Kidney glomerular epithelial cell (primary cell): ENCODE measurements around the gene BAG3.
"Not testable (repeated sequence)": the region's sequence is repeated elsewhere in the genome, so short reads cannot be mapped to it uniquely, and the experiment has no call there.

ENCODE experiments used
- DNase-seq: peaks from one replicate; lab custom pipeline; 2025; lab: John Stamatoyannopoulos, UW

Gene BAG3

GRCh38 chr10:119640875-119641526 lies 10.2 kb upstream of the BAG3 start:
- DNase-seq = no peak

- DNase-seq = no peak
These were observed 8.5 kb upstream of the BAG3 start for GRCh38 chr10:119642556-119643111.

DNA sequence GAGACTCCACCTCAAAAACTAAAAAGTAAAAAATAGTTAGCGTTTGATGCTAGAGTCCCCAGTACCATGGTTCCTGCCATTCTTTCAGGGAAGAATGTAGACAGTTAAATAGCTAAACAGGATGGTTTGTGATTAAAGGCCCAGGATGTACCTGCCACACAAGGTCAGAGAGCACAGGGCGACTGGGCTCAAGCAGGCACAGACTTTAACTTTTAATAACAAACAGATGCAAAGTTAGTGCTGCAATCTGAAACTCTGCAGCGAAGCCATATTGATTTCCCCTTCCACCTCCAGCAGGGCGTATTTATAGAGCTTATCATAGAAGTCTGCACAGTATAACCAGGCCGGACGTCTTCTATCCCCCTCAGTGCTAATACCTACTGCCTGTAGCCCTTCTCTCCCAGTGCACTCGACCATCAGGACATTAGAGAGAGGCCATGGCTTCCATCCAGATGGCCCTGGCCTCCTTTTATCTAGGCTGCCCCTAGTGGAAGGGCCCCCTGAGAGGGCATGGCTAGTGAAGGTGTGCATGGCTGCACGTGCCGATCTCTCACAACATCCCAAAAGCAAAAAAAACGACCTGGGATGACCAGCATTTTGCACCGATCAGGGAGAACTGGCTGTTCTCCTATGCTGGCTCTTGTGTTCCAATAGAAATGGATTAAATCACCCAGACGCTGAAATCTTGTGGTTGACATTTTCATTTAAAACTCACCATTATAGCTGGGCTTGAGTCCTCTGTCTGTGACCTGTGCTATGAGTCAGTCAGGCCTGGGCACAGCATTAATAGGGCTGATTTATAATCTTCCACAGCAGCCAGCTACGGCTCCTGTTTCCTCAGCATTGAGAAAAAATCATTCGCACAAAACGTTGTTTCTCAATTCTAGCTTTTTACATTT lies 7.6 kb upstream of the BAG3 start:
- DNase-seq = no peak

DNA sequence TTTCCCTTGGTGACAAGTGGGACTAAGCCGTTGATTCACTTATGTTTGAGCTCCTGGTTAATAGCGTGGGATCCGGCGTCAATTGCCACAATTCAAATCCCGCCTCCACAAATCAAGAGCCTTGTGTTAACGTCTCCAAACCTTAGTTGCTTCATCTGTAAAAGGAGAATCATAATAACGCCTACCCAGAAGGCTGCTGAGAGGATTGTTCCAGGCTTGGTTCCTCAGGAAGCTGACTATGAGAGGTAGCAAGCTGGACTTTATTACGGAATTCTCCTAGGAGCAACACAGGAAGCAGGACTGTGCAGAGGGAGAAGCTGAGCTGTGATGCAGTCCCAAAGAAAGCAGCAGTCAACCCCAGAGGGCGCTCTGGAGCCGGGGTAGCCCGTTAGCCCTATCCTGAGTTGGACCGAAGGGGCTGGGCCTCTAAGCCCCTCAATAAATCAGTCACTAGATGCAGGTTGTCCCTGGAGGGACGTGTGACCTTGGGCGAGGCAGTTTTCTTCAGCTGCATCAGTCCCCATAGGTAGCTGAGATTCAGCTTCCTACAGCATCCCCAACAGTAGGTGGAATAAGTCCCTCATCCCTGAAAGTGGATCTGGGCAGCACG lies 6.9 kb upstream of the BAG3 start:
- DNase-seq = no peak

DNA sequence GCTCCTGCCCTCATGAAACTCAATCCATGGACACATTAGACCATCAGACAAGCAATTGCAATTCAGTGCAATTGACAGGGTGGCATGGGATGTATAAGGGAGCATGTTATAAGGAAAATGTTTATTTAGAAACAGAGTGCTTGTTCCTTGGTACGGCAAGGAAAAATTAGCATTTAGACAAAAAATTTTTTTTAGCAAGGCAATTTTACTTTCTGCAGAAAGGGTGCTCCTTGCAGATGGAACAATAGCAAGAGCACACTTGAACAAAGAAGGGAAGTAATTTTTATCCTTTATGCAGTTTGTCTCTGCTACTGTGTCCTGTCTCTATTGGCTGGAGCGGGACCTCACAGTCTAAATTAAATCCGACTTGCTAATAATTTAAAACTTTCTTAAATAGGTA lies 6.2 kb upstream of the BAG3 start:
- DNase-seq = no peak

DNA sequence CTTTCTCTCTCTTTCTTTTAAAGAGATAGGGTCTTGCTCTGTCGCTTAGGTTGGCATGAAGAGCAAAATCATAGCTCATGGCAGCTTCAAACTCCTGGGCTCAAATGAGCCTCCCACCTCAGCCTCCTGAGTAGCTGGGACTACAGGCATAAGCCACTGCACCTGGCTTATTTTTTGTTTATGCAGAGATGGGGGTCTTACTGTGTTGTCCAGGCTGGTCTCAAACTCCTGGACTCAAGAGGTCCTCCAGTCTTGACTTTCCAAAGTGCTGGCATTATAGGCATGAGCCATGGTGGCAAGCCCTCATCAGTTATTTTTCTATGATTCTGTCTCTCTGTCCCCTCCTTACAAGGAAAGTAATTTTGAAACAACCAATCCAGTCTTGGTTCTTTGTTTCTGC lies 1.1 kb upstream of the BAG3 start:
- DNase-seq = no peak

DNA sequence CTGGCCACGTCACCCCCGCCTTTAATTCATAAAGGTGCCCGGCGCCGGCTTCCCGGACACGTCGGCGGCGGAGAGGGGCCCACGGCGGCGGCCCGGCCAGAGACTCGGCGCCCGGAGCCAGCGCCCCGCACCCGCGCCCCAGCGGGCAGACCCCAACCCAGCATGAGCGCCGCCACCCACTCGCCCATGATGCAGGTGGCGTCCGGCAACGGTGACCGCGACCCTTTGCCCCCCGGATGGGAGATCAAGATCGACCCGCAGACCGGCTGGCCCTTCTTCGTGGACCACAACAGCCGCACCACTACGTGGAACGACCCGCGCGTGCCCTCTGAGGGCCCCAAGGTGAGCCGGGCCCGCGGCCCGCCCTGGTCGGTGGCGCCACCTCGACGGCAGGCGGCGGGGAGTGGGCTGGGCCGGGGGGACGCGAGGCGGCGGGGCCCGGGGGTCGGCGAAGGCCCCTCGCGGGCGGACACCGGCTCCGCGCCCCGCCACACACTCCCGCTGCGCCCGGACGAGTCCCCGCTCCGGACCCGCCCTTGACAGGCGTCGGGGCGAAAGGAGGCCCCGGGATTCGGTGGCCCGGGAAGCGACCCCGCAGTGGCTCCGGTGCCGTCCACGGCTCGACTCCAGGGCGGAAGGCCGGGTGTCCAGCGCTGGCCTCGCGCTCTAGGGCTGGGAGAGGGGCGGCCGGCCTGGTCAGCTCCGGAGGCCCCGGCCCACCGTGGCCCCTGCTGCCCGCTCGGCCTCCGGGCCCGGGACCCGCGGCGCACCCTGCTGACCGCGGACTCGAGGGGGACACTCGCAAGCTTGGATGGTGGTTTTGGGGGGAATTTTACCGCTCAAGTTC lies 557 bp downstream of the BAG3 start:
- DNase-seq = no peak

DNA sequence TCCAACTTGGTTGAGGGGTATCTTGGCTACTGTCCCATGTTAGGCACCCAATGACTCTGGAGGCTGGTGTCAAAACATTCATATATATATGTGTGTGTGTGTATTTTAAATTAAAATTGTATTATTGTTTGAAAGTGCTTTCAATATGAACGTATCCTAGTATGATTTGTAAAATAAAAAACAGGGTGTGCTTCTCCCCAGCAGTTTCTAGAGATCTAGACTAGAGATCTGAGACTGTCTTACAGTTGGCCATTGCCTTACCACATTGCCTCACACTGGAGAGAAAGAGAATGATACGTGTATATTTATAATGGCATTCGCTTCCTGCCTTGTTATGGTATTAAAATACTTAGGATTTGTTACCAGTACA lies 1.2 kb downstream of the BAG3 start:
- DNase-seq = peak; percentile 69

- DNase-seq = no peak
These were observed 2.0 kb downstream of the BAG3 start for GRCh38 chr10:119653209-119653608.

DNA sequence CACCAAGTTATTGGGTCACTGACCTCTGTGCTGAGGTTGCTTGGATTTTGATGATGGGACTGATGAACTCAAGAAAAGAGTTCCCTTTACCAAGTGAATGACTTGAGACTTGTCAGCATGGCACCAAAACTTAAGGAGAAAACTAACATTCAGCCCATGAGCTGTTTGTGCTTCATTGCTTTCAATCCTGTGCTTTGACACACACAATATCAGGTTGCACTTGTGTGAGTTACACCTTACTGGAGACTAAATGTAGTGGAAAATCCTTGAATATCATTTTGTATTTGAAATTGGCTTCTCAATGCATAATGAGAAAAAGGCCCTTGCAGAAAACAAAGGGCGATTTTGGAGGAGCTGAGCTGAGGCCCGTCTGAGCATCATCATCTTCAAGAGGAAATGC lies 2.7 kb downstream of the BAG3 start:
- DNase-seq = no peak

DNA sequence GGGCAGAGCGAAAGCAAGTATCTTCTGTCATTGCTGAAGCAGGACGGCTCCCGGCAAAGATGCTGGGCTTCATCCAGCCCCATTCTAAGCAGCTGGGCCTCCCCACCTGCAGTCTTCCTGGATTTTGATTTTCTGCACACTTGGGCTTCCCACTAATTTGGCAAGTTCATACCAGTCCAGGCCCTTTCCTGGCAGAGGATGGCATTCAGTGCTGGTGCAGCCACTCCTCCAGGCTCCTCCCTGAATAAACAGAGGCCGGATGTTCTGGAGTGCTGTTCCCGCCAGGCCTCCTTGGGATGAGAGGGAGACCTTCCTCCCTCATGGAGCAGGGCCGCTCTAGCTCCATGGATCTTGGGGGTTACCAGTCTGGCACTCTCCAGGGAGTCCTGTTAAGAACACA lies 3.4 kb downstream of the BAG3 start:
- DNase-seq = no peak

DNA sequence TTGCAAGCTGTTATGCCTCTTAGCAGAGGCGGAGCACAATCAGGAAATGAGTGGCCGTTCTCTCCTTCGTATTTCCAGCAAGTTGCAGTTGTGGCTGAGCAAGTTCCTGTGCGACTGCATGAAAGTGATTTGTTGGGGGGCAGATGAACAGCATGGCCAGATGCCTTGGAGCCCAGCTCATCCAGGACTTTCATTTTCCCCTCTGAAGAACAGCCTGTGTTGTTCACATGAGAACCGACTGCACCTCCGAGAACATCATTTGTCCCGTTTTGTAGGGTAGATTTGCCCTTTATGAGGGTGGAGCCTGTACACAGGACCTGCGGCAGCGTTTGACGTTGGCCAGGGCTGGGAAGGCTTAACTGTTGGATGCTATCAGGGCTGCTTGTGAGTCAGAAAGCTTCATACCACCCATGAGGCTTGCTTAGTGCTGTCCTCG lies 4.4 kb downstream of the BAG3 start:
- DNase-seq = no peak

- DNase-seq = no peak
These were observed 5.6 kb downstream of the BAG3 start for GRCh38 chr10:119656760-119657159.

GRCh38 chr10:119657725-119658124 lies 6.5 kb downstream of the BAG3 start:
- DNase-seq = no peak

GRCh38 chr10:119658274-119658673 lies 7.1 kb downstream of the BAG3 start:
- DNase-seq = peak; percentile 91

DNA sequence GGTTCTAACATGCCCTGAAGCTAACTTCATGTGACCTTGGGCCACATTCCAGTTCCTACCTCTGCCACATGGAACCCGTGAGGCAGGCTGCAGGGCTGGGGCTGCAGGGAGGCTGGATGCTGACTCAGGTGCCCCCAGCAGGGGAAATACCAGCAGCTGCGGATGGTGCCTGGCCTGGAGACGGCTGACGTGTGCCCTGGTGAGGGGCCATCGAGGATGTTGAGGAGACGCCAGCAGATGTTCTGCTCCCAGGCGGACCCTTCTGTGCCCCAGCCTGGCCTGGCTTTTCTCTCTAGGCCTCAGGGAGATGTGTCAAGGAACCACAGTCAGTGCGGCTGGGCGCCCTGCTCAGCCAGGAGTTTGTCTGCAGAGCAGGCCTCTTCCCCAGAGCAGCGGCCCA lies 8.8 kb downstream of the BAG3 start:
- DNase-seq = no peak

DNA sequence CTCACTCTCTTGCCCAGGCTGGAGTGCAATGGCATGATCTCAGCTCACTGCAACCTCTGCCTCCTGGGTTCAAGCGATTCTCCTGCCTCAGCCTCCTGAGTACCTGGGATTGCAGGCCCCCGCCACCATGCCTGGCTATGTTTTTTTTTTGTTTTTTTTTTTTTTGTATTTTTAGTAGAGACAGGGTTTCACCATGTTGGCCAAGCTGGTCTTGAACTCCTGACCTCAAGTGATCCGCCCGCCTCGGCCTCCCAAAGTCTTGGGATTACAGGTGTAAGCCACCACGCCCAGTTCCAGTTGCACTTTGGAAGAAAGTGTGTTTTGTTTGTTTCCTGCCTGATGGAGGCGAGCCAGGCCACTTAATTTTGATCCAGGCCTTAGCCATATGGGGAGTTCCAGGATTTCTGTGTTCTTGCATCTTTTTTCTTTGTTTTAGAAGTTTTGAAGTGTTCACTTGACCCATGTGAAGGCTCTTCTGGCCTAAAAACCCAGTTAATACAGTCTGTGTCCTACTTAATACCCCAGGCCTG lies 11.0 kb downstream of the BAG3 start:
- not testable (repeated sequence) for DNase-seq

DNA sequence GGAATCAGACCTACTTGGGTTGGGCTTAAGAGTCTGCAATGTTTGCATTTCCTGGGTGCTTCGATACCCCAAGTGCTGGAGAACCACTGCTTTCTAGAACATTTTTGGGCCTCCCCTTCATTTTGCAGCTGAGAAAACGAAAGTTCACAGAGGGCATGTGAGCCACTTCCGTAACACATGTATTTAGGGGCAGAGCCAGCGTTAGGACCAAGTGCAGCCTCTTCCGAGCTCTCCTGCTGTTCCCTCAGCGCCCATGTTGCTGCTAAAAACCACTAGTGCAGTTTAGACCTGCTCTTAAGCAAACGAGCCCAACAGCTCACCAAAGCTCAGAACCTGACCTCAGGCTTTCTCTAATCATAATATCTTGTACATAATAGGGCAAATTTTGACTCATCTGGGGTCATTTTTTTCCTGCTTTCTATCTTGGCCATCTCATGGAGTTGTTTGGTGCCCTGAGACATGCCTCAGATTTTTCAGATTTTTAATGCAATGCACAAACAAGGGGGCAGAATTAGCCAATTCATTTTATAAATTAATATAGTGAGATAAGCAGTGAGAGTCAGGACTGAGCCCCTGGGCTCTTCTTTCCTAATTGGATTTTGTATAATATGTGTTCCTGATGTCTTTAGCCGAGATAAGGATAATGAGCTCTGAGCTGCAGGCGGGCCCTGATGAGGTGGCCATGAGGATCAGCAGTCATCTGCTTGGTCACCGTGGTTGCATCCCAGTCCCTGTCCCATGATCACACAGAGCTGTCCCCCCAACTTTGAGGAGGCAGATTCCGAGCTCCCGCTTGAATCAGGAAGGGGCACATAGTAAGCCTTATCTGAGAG lies 12.9 kb downstream of the BAG3 start:
- no peak for DNase-seq

- DNase-seq = no peak
These were observed 14.9 kb downstream of the BAG3 start for GRCh38 chr10:119665901-119666708.

GRCh38 chr10:119666709-119667004 lies 15.5 kb downstream of the BAG3 start:
- DNase-seq = no peak
